Suppressor macrophage (primary cell): Measurements from ENCODE around the gene CFAP92.

Source experiments
- DNase-seq, 4 experiments: peaks; one replicate each; pipeline ENCODE4 v3.0.0-alpha.2; 2020 to 2022

Gene CFAP92

GRCh38 chr3:129025108-129025507, 31.2 kb upstream of the CFAP92 start:
- DNase-seq = no peak

- no peak for DNase-seq
These were observed 30.0 kb upstream of the CFAP92 start for GRCh38 chr3:129023909-129024308.

GRCh38 chr3:129023008-129023358, 29.1 kb upstream of the CFAP92 start:
- no peak for DNase-seq

- DNase-seq = no peak
These were observed 28.5 kb upstream of the CFAP92 start for GRCh38 chr3:129022114-129023007.

- no peak for DNase-seq
These were observed 27.3 kb upstream of the CFAP92 start for GRCh38 chr3:129021140-129021551.

- no peak for DNase-seq
These were observed 26.8 kb upstream of the CFAP92 start for GRCh38 chr3:129020691-129021090.

GRCh38 chr3:129019266-129019665, 25.4 kb upstream of the CFAP92 start:
- DNase-seq = no peak

- no peak for DNase-seq
These were observed 24.9 kb upstream of the CFAP92 start for GRCh38 chr3:129018751-129019150.

- DNase-seq = no peak
These were observed 24.4 kb upstream of the CFAP92 start for GRCh38 chr3:129018271-129018670.

GRCh38 chr3:129017484-129017899, 23.6 kb upstream of the CFAP92 start:
- DNase-seq = no peak

GRCh38 chr3:129016720-129017483, 23.0 kb upstream of the CFAP92 start:
- DNase-seq = no peak

GRCh38 chr3:129016356-129016719, 22.5 kb upstream of the CFAP92 start:
- peak; percentile 32 to 68 (median 57) for DNase-seq

GRCh38 chr3:129015388-129016105, 21.7 kb upstream of the CFAP92 start:
- peak in 3 of 4 experiments; percentile 34 to 47 (median 40) for DNase-seq

- DNase-seq = no peak
These were observed 21.0 kb upstream of the CFAP92 start for GRCh38 chr3:129014793-129015345.

- DNase-seq = no peak
These were observed 20.3 kb upstream of the CFAP92 start for GRCh38 chr3:129014148-129014547.

GRCh38 chr3:129013491-129013891, 19.6 kb upstream of the CFAP92 start:
- DNase-seq = no peak

- no peak for DNase-seq
These were observed 16.6 kb upstream of the CFAP92 start for GRCh38 chr3:129010310-129010956.

GRCh38 chr3:129009266-129009665, 15.4 kb upstream of the CFAP92 start:
- DNase-seq = no peak

GRCh38 chr3:129007792-129008191, 13.9 kb upstream of the CFAP92 start:
- no peak for DNase-seq

- DNase-seq = no peak
These were observed 13.0 kb upstream of the CFAP92 start for GRCh38 chr3:129006864-129007263.

- DNase-seq = peak in 1 of 4 experiments; percentile 31
These were observed 11.8 kb upstream of the CFAP92 start for GRCh38 chr3:129005526-129006303.
